D721Med (cell line): ENCODE results near the gene SUSD3.

ENCODE experiments used
- DNase-seq: peaks from one replicate; pipeline ENCODE4 v3.0.0; 2011; ENCODE audit warnings: low spot score; ENCODE audit not compliant: insufficient read length
- FAIRE-seq: peaks from 2 replicates; lab custom pipeline; 2011; peaks lifted over from hg19 to GRCh38; lab: Jason Lieb, UNC
- CTCF ChIP-seq: IDR thresholded peaks from 2 replicates; pipeline ENCODE4 v1.5.1; 2012; ENCODE audit warnings: mild to moderate bottlenecking, control low read depth; ENCODE audit not compliant: insufficient read depth; ENCODE audit errors: missing control alignments

Gene SUSD3

GRCh38 chr9:93133681-93134014, 75.1 kb downstream of the SUSD3 start:
- FAIRE-seq (no peak), DNase-seq (peak; percentile 55)
- no peak for TF ChIP-seq CTCF

- peak; percentile 96 for DNase-seq
- FAIRE-seq = no peak
- no peak for TF ChIP-seq CTCF
These were observed 75.7 kb downstream of the SUSD3 start, which contains the start of gene NINJ1 for GRCh38 chr9:93134015-93134739. Gene NINJ1 (minus strand): TSS chr9:93134251. CDS start chr9:93134217, 34 bp downstream.
